ENCODE data around the gene MAP1A. TPM values are rescaled to one million over a fixed set of nuclear protein-coding genes. Genes with fewer than 3 reads are reported as not detected.

Gene MAP1A
- total RNA-seq, result 1 to 10 TPM; 1.2 to 1.4 TPM

DNA sequence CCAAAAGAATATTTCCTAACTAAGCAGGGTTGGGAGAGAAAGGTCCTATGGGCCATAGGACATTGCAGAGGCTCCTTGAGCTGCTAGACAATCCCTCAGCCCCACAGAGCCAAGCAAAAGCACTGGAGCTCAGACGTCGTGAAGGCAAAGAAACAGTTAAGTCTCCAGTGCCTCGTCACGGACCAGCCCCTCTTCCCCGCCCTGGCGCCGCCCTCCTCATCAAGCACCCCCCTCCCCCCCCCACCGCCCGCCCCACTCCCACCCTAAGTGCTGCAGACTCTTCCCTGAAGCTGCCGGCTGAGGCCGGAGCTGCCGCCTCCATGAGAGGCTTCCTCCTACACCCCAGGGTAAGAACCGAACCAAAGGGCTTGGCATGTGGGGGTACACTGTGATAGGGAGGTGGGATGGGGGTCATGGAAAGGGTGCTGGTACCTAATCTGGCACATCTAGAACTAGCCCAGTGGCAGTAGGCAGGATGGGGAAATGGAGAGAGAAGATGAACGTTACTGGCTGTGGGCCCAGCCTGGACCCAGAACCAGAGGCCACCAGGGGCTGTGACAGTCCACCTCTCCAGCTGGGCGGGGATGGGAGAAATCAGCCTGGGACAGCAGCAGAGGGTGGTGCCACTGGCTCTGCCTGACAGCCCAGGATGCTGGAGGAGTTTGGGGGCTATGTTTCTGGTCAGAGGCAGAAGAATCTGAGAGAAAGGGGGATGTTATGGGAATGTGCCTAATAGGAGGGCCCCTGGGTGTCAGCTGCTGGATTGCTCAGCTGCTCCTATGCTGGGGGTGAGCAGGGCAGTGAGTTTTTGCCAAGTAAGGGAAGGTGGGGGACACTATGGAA is at the start of gene MAP1A:
Gene MAP1A, plus strand, starts transcription at position 255 of the 843 bp plus-strand sequence. CDS start 3,866 bp downstream, outside the sequence.
- no peaks in the 10 kb centered on the region for H3K36me3 Mint-ChIP-seq (ENCODE audit: low read depth)
- intact Hi-C loops (cut with micrococcal nuclease), result loop anchor here (10.0 kb wide), 1 partner anchor 413 kb away; the partner anchor contains the start of gene UBR1
- CTCF ChIA-PET, result interaction anchor here (0.6 to 1.7 kb wide), 2 partner anchors 9 to 28 kb away, joined by 3 read pairs; no protein-coding TSS in a partner anchor
- H3K27ac Mint-ChIP-seq, result no peak within 1 kb of the TSS
- peaks cover 20% of the 10 kb centered on the region for H3K4me1 Mint-ChIP-seq (ENCODE audit: low read depth)
- H3K9me3 Mint-ChIP-seq, result no peaks in the 10 kb centered on the region
- no peak for DNase-seq
- H3K4me3 Mint-ChIP-seq, result peak within 1 kb of the TSS; percentile 66
- H3K27me3 Mint-ChIP-seq (ENCODE audit: low read depth), result peaks cover 28% of the 10 kb centered on the region

DNA sequence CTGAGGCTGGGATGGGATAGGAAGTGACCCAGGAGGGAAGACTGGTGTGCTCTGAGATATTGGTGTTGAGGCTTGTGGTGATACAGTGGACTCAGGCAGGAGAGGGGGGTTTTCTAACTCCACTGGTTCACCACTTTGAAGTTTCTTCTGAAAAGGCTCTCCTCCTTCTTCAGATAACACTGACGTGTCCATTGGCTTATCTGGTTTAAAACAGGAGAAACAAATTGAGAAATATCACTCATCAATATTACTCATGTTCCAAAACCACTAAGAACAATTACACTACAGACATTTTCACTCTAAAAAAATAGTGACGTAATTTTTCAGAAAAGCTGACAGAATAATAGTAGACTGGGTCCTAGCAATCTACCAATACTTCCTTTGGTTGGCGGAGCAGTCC is 47.5 kb upstream of the MAP1A start:
- intact Hi-C loops (cut with micrococcal nuclease), result no loop called here
- no peak overlapping the region for H3K27ac Mint-ChIP-seq
- CTCF ChIA-PET, result interaction anchor here (0.6 to 1.6 kb wide), 2 partner anchors 29 to 392 kb away, joined by 4 to 5 read pairs; no protein-coding TSS in a partner anchor

DNA sequence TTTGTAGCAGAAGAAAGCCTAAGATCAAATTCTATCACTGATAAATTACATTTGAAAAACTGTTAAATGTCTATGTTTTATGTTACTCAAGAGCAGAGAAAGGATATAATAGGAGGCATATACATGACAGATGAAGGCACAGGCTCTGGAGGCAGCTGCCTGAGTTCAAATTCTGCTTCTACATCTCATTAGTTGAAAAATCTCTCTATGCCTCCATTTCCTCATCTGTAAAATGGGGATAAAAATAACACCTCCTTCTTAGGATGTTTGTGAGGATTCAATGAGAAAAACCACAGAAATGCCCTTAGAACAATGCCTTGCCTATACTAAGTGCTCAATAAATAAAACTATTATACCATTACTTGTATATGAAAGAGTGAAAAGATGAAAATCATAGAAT is 45.4 kb upstream of the MAP1A start:
- no peak overlapping the region for H3K27ac Mint-ChIP-seq
- DNase-seq, result no peak
- H3K9me3 Mint-ChIP-seq, result no peaks in the 10 kb centered on the region
- no peaks in the 10 kb centered on the region for H3K27me3 Mint-ChIP-seq (ENCODE audit: low read depth)
- H3K4me3 Mint-ChIP-seq, result no peak overlapping the region
- no peaks in the 10 kb centered on the region for H3K4me1 Mint-ChIP-seq (ENCODE audit: low read depth)
- H3K36me3 Mint-ChIP-seq (ENCODE audit: low read depth), result peaks cover 31% of the 10 kb centered on the region
- CTCF ChIA-PET, result no interaction called here
- intact Hi-C loops (cut with micrococcal nuclease), result no loop called here

More for the DNA sequence above, 47.5 kb upstream of the MAP1A start:
- no peaks in the 10 kb centered on the region for H3K27me3 Mint-ChIP-seq (ENCODE audit: low read depth)
- no peak for DNase-seq
- no peaks in the 10 kb centered on the region for H3K4me1 Mint-ChIP-seq (ENCODE audit: low read depth)
- no peaks in the 10 kb centered on the region for H3K9me3 Mint-ChIP-seq
- peaks cover 26% of the 10 kb centered on the region for H3K36me3 Mint-ChIP-seq (ENCODE audit: low read depth)
- no peak overlapping the region for H3K4me3 Mint-ChIP-seq

DNA sequence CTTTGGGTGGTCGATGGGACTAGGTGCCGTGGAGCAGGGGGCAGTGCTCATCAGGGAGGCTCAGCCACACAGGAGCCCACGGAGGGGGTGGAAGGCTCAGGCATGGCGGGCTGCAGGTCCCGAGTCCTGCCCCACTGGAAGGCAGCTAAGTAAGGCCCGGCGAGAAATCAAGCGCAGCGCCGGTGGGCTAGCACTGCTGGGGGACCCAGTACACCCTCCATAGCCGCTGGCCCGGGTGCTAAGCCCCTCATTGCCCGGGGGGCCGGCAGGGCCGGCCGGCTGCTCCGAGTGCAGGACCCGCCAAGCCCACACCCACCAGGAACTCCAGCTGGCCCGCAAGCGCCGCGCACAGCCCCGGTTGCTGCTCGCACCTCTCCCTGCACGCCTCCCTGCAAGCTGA is 43.5 kb upstream of the MAP1A start:
- CTCF ChIA-PET, result no interaction called here
- H3K9me3 Mint-ChIP-seq, result no peaks in the 10 kb centered on the region
- H3K27ac Mint-ChIP-seq, result no peak overlapping the region
- no peaks in the 10 kb centered on the region for H3K4me1 Mint-ChIP-seq (ENCODE audit: low read depth)
- H3K36me3 Mint-ChIP-seq (ENCODE audit: low read depth), result peaks cover 41% of the 10 kb centered on the region
- no peak overlapping the region for H3K4me3 Mint-ChIP-seq
- H3K27me3 Mint-ChIP-seq (ENCODE audit: low read depth), result no peaks in the 10 kb centered on the region
- intact Hi-C loops (cut with micrococcal nuclease), result no loop called here
- DNase-seq, result no peak

DNA sequence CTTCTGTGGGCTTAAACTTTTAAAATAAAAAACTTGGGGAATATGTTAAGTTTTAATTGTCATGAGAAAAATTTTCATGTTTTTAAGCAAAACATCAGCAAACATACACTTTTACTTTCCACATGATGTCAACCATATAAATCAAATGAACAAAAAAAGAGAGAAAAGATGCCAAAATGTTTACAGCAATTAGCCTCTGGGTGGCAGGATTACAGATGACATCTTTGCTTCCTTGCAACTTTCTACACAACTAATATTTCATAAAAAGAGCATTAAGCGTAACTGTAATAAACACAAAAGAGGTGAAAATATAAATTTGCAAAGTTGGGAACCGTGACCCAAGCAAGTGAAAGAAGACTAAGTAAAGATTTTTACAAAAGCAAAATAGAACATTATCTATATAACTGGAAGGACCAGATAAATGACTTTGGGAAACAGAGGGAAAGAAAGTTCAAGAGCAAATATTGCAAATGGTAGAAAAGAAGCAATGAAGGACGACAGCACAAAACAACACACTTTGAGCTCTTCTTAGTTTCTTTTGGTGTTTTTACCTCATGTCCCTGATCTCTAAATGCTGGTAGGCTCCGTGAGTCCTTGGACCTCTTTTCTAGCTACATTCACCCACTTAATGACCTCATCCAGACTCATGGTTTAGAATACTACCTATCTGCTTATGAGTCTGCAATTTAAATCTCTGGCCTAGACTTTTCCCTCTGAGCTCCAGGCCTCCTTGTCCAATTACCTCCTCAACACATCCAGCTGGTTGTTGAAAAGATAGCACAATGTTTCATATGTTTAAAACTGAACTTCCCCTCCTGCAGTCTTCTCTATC is 33.9 kb upstream of the MAP1A start:
- no peak overlapping the region for H3K27ac Mint-ChIP-seq
- H3K9me3 Mint-ChIP-seq, result no peaks in the 10 kb centered on the region
- H3K27me3 Mint-ChIP-seq (ENCODE audit: low read depth), result no peaks in the 10 kb centered on the region
- DNase-seq, result no peak
- intact Hi-C loops (cut with micrococcal nuclease), result loop anchor here (2.0 kb wide), 1 partner anchor 27 kb away; no protein-coding TSS in a partner anchor
- no peak overlapping the region for H3K4me3 Mint-ChIP-seq
- H3K4me1 Mint-ChIP-seq (ENCODE audit: low read depth), result peaks cover 8% of the 10 kb centered on the region
- peaks cover 13% of the 10 kb centered on the region for H3K36me3 Mint-ChIP-seq (ENCODE audit: low read depth)
- CTCF ChIA-PET, result interaction anchor here (0.8 to 1.9 kb wide), 4 partner anchors 16 to 40 kb away, joined by 4 to 12 read pairs (median 5); no protein-coding TSS in a partner anchor

GRCh38 chr15:43484455-43484854 is 33.0 kb upstream of the MAP1A start:
- CTCF ChIA-PET, result interaction anchor here (1.0 to 1.9 kb wide), 3 partner anchors 27 to 39 kb away, joined by 5 to 12 read pairs (median 5); no protein-coding TSS in a partner anchor
- no peak for DNase-seq
- H3K36me3 Mint-ChIP-seq (ENCODE audit: low read depth), result peaks cover 6% of the 10 kb centered on the region
- no peaks in the 10 kb centered on the region for H3K9me3 Mint-ChIP-seq
- H3K27me3 Mint-ChIP-seq (ENCODE audit: low read depth), result no peaks in the 10 kb centered on the region
- intact Hi-C loops (cut with micrococcal nuclease), result no loop called here
- no peak overlapping the region for H3K4me3 Mint-ChIP-seq
- peaks cover 14% of the 10 kb centered on the region for H3K4me1 Mint-ChIP-seq (ENCODE audit: low read depth)
- H3K27ac Mint-ChIP-seq, result no peak overlapping the region

DNA sequence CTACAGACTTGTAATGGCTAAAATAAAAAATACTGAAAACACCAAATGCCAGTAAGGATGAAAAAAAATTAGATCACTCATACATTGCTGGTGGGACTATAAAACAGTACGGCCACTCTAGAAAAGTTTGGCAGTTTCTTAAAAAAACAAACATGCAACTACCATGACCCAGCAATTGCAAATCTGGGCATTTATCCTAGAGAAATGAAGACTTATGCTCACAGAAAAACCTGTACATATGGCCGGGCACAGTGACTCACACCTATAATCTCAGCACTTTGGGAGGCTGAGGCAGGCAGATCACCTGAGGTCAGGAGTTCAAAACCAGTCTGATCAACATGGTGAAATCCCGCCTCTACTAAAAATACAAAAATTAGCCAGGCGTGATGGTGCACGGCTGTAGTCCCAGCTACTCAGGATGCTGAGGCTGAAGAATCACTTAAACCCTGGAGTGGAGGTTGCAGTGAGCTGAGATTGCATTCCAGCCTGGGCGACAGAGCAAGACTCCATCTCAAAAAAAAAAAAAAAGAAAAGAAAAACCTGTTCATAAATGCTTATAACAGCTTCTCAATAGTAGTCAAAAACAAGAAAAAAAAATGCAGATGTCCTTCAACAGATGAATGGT is 30.0 kb upstream of the MAP1A start:
- no peak overlapping the region for H3K27ac Mint-ChIP-seq
- H3K36me3 Mint-ChIP-seq (ENCODE audit: low read depth), result peaks cover 8% of the 10 kb centered on the region
- H3K4me3 Mint-ChIP-seq, result no peak overlapping the region
- H3K27me3 Mint-ChIP-seq (ENCODE audit: low read depth), result no peaks in the 10 kb centered on the region
- no peaks in the 10 kb centered on the region for H3K9me3 Mint-ChIP-seq
- CTCF ChIA-PET, result interaction anchor here (0.6 kb wide), 1 partner anchor 13 kb away, joined by 3 read pairs; no protein-coding TSS in a partner anchor
- no peak for DNase-seq
- intact Hi-C loops (cut with micrococcal nuclease), result no loop called here
- H3K4me1 Mint-ChIP-seq (ENCODE audit: low read depth), result peaks cover 25% of the 10 kb centered on the region

DNA sequence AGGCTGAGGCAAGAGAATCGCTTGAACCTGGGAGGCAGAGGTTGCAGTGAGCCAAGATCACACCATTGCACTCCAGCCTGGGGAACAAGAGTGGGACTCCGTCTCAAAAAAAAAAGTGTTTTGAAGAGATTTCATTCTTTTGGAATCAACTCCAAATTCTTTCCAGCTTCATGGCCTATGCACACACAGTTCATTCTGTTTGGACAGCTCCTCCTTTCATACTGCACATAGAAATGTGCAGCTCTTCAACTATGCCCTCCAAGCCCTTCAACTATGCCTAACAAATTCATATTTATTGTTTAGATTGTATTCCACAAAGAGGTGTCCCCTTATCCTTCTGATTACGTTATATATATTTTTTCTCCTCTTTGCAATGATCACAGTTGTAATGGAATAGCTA is 28.6 kb upstream of the MAP1A start:
- intact Hi-C loops (cut with micrococcal nuclease), result no loop called here
- Mint-ChIP-seq H3K36me3 (ENCODE audit: low read depth) (peaks cover 9% of the 10 kb centered on the region), H3K4me1 (ENCODE audit: low read depth) (peaks cover 32% of the 10 kb centered on the region), H3K4me3 (no peak overlapping the region), H3K9me3 (no peaks in the 10 kb centered on the region), H3K27ac (no peak overlapping the region), H3K27me3 (ENCODE audit: low read depth) (no peaks in the 10 kb centered on the region)
- no peak for DNase-seq
- CTCF ChIA-PET, result interaction anchor here (0.7 to 0.9 kb wide), 2 partner anchors 22 to 117 kb away, joined by 3 read pairs; no protein-coding TSS in a partner anchor

DNA sequence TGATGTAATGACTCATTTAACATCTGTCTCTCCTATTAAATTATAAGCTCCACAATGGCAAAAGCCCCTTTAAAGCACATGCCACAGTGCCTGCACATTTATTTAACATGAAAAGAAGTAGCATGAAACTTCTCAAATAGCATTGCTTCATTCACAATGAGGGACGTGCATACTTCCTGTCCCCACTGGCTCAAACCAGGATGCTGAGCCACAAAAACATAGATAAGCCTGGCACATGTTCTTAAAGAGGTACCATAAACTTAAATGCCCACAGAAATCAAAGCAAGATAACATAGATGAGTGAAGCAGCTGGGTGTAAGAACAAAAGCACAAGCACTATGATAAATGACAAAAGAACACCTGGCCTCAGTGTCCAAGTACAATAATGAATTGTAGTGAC is 28.2 kb upstream of the MAP1A start:
- Mint-ChIP-seq H3K4me1 (ENCODE audit: low read depth) (peaks cover 28% of the 10 kb centered on the region), H3K4me3 (no peak overlapping the region), H3K9me3 (no peaks in the 10 kb centered on the region), H3K27me3 (ENCODE audit: low read depth) (no peaks in the 10 kb centered on the region), H3K36me3 (ENCODE audit: low read depth) (peaks cover 9% of the 10 kb centered on the region), H3K27ac (no peak overlapping the region)
- intact Hi-C loops (cut with micrococcal nuclease), result no loop called here
- DNase-seq, result no peak
- CTCF ChIA-PET, result interaction anchor here (0.6 to 0.9 kb wide), 4 partner anchors 22 to 875 kb away, joined by 3 read pairs; partner anchors contain the start of gene MAP1A

- Mint-ChIP-seq H3K4me1 (ENCODE audit: low read depth) (peaks cover 27% of the 10 kb centered on the region), H3K4me3 (peak overlapping the region; percentile 96), H3K27ac (peak overlapping the region; percentile 92), H3K9me3 (no peaks in the 10 kb centered on the region), H3K36me3 (ENCODE audit: low read depth) (peaks cover 6% of the 10 kb centered on the region), H3K27me3 (ENCODE audit: low read depth) (no peaks in the 10 kb centered on the region)
- CTCF ChIA-PET, result interaction anchor here (0.7 kb wide), 1 partner anchor 22 kb away, joined by 4 read pairs; no protein-coding TSS in a partner anchor
- intact Hi-C loops (cut with micrococcal nuclease), result loop anchor here (10.0 kb wide), 1 partner anchor 703 kb away; the partner anchor contains the start of gene FRMD5
- DNase-seq, result no peak
Measured at GRCh38 chr15:43492266-43492665, 25.1 kb upstream of the MAP1A start.

DNA sequence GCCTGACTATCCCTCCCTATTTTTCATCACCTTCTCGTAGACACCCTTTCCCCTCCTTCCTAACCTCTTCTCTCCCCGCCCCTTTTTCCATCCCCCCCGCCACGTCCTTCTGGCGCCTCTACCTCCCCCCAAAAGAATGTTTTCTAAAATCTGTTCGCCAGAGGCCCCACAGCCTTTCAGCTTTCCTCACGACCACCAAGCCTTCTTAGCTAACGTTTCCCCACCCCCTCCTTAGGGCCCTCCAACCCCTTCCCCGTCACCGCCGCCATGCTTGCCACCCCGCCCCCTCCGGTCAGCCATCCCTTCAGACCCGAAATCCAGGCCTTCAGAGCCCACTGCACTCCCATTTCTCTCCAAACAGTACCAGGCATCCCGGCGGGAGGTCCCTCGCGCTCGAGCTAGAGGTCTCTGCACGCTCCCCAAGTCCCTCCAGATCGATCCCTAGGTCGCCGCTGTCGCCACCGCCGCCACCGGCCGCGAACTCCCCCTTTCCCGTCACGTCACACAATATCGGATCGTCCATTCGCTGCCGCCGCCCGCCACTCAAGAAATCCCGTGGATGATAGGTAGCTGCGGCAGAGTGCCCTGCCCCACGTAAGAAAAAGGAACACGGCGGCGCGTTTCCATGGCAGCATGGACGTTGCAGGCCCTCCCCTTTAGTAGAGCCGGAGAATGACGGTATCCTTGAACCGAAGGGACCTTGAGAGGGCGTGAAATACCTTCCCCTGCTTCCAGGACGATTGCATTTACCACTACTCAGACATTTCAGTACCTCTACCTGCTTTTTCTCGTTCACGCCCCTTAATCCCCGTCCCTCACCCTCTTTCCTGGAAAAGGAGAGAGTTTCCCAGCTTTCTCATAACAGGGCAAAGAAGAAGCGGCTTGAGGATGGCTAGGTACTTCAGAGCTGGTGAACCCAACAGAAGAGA is 24.5 kb upstream of the MAP1A start, which contains the start of gene TP53BP1:
Gene TP53BP1, minus strand, starts transcription at position 484 of the 929 bp plus-strand sequence. Its CDS starts 113 bp downstream, at position 371.
- intact Hi-C loops (cut with micrococcal nuclease), result loop anchor here (1.0 to 10.0 kb wide), 3 partner anchors 17 to 702 kb away; partner anchors contain the start of gene FRMD5
- no peaks in the 10 kb centered on the region for H3K9me3 Mint-ChIP-seq
- H3K4me3 Mint-ChIP-seq, result peak within 1 kb of the TSS; percentile 96
- H3K27ac Mint-ChIP-seq, result peak within 1 kb of the TSS; percentile 92
- peaks cover 6% of the 10 kb centered on the region for H3K36me3 Mint-ChIP-seq (ENCODE audit: low read depth)
- H3K4me1 Mint-ChIP-seq (ENCODE audit: low read depth), result peaks cover 27% of the 10 kb centered on the region
- no peaks in the 10 kb centered on the region for H3K27me3 Mint-ChIP-seq (ENCODE audit: low read depth)
- CTCF ChIA-PET, result interaction anchor here (0.6 to 3.0 kb wide), 4 partner anchors 18 to 774 kb away, joined by 3 to 15 read pairs (median 8); no protein-coding TSS in a partner anchor
- DNase-seq, result peak; percentile 97
